ENCODE data around the gene ANKRD52.

The ANKRD52 gene

DNA sequence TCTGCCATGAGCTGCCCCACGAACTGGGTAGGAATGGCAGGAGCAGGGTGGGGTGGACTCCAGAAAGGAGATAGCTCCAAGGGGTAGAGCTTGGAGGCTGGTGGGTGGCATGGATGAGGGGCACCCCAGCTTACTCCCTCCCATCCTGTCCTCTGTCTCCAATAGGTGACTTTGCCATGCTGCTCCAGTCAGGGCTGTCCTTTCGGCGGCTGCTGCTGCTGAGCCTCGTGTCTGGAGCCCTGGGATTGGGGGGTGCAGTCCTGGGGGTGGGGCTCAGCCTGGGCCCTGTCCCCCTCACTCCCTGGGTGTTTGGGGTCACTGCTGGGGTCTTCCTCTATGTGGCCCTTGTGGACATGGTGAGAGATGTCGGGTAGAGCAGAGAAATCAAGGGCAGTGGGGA lies 21.2 kb downstream of the ANKRD52 start:
- no peak overlapping the region for H2AFZ ChIP-seq
- TF ChIP-seq, protein P1, sequence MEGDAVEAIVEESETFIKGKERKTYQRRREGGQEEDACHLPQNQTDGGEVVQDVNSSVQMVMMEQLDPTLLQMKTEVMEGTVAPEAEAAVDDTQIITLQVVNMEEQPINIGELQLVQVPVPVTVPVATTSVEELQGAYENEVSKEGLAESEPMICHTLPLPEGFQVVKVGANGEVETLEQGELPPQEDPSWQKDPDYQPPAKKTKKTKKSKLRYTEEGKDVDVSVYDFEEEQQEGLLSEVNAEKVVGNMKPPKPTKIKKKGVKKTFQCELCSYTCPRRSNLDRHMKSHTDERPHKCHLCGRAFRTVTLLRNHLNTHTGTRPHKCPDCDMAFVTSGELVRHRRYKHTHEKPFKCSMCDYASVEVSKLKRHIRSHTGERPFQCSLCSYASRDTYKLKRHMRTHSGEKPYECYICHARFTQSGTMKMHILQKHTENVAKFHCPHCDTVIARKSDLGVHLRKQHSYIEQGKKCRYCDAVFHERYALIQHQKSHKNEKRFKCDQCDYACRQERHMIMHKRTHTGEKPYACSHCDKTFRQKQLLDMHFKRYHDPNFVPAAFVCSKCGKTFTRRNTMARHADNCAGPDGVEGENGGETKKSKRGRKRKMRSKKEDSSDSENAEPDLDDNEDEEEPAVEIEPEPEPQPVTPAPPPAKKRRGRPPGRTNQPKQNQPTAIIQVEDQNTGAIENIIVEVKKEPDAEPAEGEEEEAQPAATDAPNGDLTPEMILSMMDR (IDR thresholded peaks at IDR 0.05), result no peak
- no peak overlapping the region for H3K4me2 ChIP-seq (ENCODE audit: low read length)
- H3K27me3 ChIP-seq (ENCODE audit: control insufficient read depth, insufficient read depth, low read length), result no peaks in the 10 kb centered on the region
- H3K36me3 ChIP-seq (ENCODE audit: control insufficient read depth, insufficient read depth, low read length), result no peaks in the 10 kb centered on the region
- no peaks in the 10 kb centered on the region for H3K4me1 ChIP-seq
- no peaks in the 10 kb centered on the region for H3K79me2 ChIP-seq
- H3K27ac ChIP-seq, result no peak overlapping the region
- no peak overlapping the region for H3K9ac ChIP-seq
- no peaks in the 10 kb centered on the region for H3K9me3 ChIP-seq (ENCODE audit: control insufficient read depth, low read length)
- no peak overlapping the region for H3K4me3 ChIP-seq (ENCODE audit: low read depth, low read length)

DNA sequence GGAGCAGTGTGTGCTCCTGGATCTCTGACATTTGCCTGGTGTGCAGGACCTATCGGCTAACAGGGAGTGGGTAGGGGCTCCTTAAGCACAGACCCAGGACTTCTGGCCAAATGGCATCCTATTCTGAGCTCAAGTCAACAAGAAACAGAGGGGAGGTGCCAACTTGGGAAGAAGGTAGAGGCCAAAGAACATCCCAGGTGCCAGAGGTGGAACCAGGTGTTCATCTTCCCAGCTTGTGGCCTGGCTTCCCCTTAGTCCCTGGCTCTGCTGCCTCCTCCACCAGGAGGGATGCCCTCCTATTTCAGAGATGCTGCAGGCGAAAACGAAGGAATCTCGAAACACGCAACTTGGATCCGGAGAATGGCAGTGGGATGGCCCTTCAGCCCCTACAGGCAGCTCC lies 22.1 kb downstream of the ANKRD52 start:
- Histone ChIP-seq H3K36me3 (ENCODE audit: control insufficient read depth, insufficient read depth, low read length) (no peaks in the 10 kb centered on the region), H3K79me2 (no peaks in the 10 kb centered on the region), H3K27me3 (ENCODE audit: control insufficient read depth, insufficient read depth, low read length) (no peaks in the 10 kb centered on the region), H2AFZ (no peak overlapping the region), H3K4me2 (ENCODE audit: low read length) (no peak overlapping the region), H3K9me3 (ENCODE audit: control insufficient read depth, low read length) (no peaks in the 10 kb centered on the region), H3K4me3 (ENCODE audit: low read depth, low read length) (no peak overlapping the region), H3K4me1 (no peaks in the 10 kb centered on the region), H3K9ac (no peak overlapping the region), H3K27ac (no peak overlapping the region)
- TF ChIP-seq, protein P1 (IDR thresholded peaks at IDR 0.05), result no peak

DNA sequence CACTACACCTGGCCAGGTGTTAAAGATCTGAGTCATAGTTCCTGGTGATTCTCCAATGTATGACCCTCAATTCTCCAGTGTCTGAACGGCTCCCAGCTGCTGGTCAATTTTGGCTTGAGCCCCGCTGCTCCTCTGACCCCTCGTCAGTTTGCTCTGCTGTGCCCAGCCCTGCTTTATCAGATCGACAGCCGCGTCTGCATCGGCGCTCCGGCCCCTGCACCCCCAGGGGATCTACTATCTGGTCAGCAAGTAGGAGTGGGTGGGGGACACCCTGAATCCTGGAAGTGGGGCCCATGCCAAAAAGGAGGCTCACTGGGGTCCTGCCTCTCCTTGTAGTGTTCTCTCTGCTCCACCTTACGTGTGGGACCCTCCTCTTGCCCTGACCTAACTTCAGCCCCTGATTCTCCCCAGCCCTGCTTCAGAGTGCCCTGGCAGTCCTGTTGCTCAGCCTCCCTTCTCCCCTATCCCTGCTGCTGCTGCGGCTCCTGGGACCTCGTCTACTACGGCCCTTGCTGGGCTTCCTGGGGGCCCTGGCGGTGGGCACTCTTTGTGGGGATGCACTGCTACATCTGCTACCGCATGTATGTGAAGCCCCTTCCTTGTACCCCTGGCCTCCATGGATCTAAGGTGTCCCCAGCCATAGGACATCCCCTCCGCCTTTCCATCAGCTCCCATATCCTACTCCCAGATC lies 23.3 kb downstream of the ANKRD52 start:
- no peak overlapping the region for H2AFZ ChIP-seq
- no peaks in the 10 kb centered on the region for H3K79me2 ChIP-seq
- no peak overlapping the region for H3K9ac ChIP-seq
- H3K4me1 ChIP-seq, result no peaks in the 10 kb centered on the region
- no peaks in the 10 kb centered on the region for H3K27me3 ChIP-seq (ENCODE audit: control insufficient read depth, insufficient read depth, low read length)
- H3K9me3 ChIP-seq (ENCODE audit: control insufficient read depth, low read length), result no peaks in the 10 kb centered on the region
- no peak overlapping the region for H3K27ac ChIP-seq
- no peak overlapping the region for H3K4me3 ChIP-seq (ENCODE audit: low read depth, low read length)
- H3K36me3 ChIP-seq (ENCODE audit: control insufficient read depth, insufficient read depth, low read length), result no peaks in the 10 kb centered on the region
- no peak overlapping the region for H3K4me2 ChIP-seq (ENCODE audit: low read length)
- TF ChIP-seq, protein P1 (IDR thresholded peaks at IDR 0.05), result no peak

DNA sequence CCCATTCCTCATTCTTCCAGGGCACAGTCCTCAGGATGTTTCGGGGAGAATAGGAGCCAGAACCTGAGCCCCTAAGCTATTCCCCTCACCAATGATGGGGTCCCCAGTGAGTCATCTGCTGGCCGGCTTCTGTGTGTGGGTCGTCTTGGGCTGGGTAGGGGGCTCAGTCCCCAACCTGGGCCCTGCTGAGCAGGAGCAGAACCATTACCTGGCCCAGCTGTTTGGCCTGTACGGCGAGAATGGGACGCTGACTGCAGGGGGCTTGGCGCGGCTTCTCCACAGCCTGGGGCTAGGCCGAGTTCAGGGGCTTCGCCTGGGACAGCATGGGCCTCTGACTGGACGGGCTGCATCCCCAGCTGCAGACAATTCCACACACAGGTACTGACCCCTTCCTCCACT lies 27.0 kb downstream of the ANKRD52 start:
- Histone ChIP-seq H3K4me2 (ENCODE audit: low read length) (no peak overlapping the region), H3K36me3 (ENCODE audit: control insufficient read depth, insufficient read depth, low read length) (no peaks in the 10 kb centered on the region), H3K27me3 (ENCODE audit: control insufficient read depth, insufficient read depth, low read length) (no peaks in the 10 kb centered on the region), H3K79me2 (no peaks in the 10 kb centered on the region), H2AFZ (no peak overlapping the region), H3K9ac (no peak overlapping the region), H3K9me3 (ENCODE audit: control insufficient read depth, low read length) (no peaks in the 10 kb centered on the region), H3K4me3 (ENCODE audit: low read depth, low read length) (no peak overlapping the region), H3K4me1 (no peaks in the 10 kb centered on the region), H3K27ac (no peak overlapping the region)
- TF ChIP-seq, protein P1 (IDR thresholded peaks at IDR 0.05), result no peak

All from parathyroid adenoma (tissue), 2 donors.